CD8-positive, alpha-beta memory T cell (primary cell): ENCODE data around the gene CCDC170. TPM values are rescaled to one million over a fixed set of nuclear protein-coding genes. Genes with fewer than 3 reads are reported as not detected.
A peak's percentile ranks its signal among the peaks of the same experiment; 100 is the strongest.

Experiments used
- CTCF ChIA-PET: fragments of 350-600 bp; sonication (Branson Sonifier 250); formaldehyde crosslinking; loops from one replicate; lab custom pipeline; 2021; ENCODE audit warnings: antibody characterized with exemption; lab: Charles Lee
- POLR2A ChIA-PET: fragments of 350-600 bp; sonication (Branson Sonifier 250); formaldehyde crosslinking; loops from one replicate; lab custom pipeline; 2021; ENCODE audit warnings: antibody characterized with exemption; lab: Charles Lee
- DNase-seq, 5 donors: peaks; one replicate each; pipeline versions ENCODE4 v3.0.0 to v3.0.0-alpha.2; 2020 to 2022; ENCODE audit warnings: mixed read lengths in 1 of 5
- H3K27ac ChIP-seq: one replicate; pipeline ENCODE4 v1.7.0; 2013; ENCODE audit warnings: low read depth, mild to moderate bottlenecking, low read length, moderate library complexity
- H3K27me3 ChIP-seq: 2 replicates; pipeline ENCODE4 v1.7.0; 2013; ENCODE audit warnings: low read length, mild to moderate bottlenecking; ENCODE audit not compliant: insufficient read depth, poor library complexity, severe bottlenecking
- H3K36me3 ChIP-seq: 2 replicates; pipeline ENCODE4 v1.7.0; 2013; ENCODE audit warnings: mild to moderate bottlenecking, low read length, moderate library complexity; ENCODE audit not compliant: insufficient read depth
- H3K4me1 ChIP-seq: 2 replicates; pipeline ENCODE4 v1.7.0; 2013; ENCODE audit warnings: mild to moderate bottlenecking, low read length, moderate library complexity; ENCODE audit not compliant: insufficient read depth
- H3K4me3 ChIP-seq: 2 replicates; pipeline ENCODE4 v1.7.0; 2013; ENCODE audit warnings: mild to moderate bottlenecking, low read length
- H3K9me3 ChIP-seq: 2 replicates; pipeline ENCODE4 v1.7.0; 2013; ENCODE audit warnings: mild to moderate bottlenecking, low read length
- H3K27ac Mint-ChIP-seq, 8 donors: one replicate each; pipeline ENCODE4 v1.8.0; 2020 to 2021; ENCODE audit warnings: mixed read lengths in 8 of 8, mild to moderate bottlenecking in 6 of 8, inconsistent platforms in 3 of 8, moderate library complexity in 3 of 8
- H3K27me3 Mint-ChIP-seq, 2 donors: one replicate each; pipeline ENCODE4 v1.8.0; 2020 to 2021; ENCODE audit warnings: mixed read lengths in 2 of 2, mild to moderate bottlenecking in 1 of 2, moderate library complexity in 1 of 2
- H3K36me3 Mint-ChIP-seq, 3 donors: one replicate each; pipeline ENCODE4 v1.8.0; 2020 to 2021; ENCODE audit warnings: mixed read lengths in 3 of 3, inconsistent platforms in 1 of 3, mild to moderate bottlenecking in 1 of 3
- H3K4me1 Mint-ChIP-seq, 3 donors: one replicate each; pipeline ENCODE4 v1.8.0; 2020 to 2021; ENCODE audit warnings: mixed read lengths in 3 of 3, inconsistent platforms in 1 of 3, mild to moderate bottlenecking in 1 of 3
- H3K4me3 Mint-ChIP-seq, 7 donors: one replicate each; pipeline ENCODE4 v1.8.0; 2020 to 2021; ENCODE audit warnings: mixed read lengths in 7 of 7, mild to moderate bottlenecking in 6 of 7, moderate library complexity in 4 of 7, inconsistent platforms in 2 of 7
- H3K9me3 Mint-ChIP-seq, 5 donors: one replicate each; pipeline ENCODE4 v1.8.0; 2020 to 2022; ENCODE audit warnings: mixed read lengths in 5 of 5, mild to moderate bottlenecking in 3 of 5, moderate library complexity in 2 of 5, inconsistent platforms in 1 of 5
- polyA plus RNA-seq: library from polyadenylated mRNA; unstranded; fragments of 300-500 nt; fragmentation: Illumina TruSeq; gene quantifications from one replicate; pipeline ENCODE4 v1.2.3, GENCODE V29; 2021
- total RNA-seq, 2 experiments: library from RNA; stranded (reverse); gene quantifications; one replicate each; pipeline ENCODE4 v1.2.3, GENCODE V29; 2021

The CCDC170 gene
- total and polyA plus RNA-seq, 3 experiments from 2014 or later = not detected

GRCh38 chr6:151635741-151636140 lies 141.9 kb downstream of the CCDC170 start:
- Histone ChIP-seq H3K36me3 (no peaks in the 10 kb centered on the region), H3K9me3 (no peaks in the 10 kb centered on the region), H3K4me3 (no peak overlapping the region), H3K27ac (no peak overlapping the region), H3K4me1 (no peaks in the 10 kb centered on the region), H3K27me3 (no peaks in the 10 kb centered on the region)
- H3K27ac Mint-ChIP-seq = no peak overlapping the region
- POLR2A ChIA-PET = no interaction called here
- H3K4me3 Mint-ChIP-seq = no peak overlapping the region
- H3K27me3 Mint-ChIP-seq = peaks cover 5 to 10% of the 10 kb centered on the region in 2 donors
- H3K36me3 Mint-ChIP-seq = no peaks in the 10 kb centered on the region
- peaks cover 0 to 13% (median 3%) of the 10 kb centered on the region in 5 donors for H3K9me3 Mint-ChIP-seq
- no peak for DNase-seq
- CTCF ChIA-PET = no interaction called here
- H3K4me1 Mint-ChIP-seq = no peaks in the 10 kb centered on the region

DNA sequence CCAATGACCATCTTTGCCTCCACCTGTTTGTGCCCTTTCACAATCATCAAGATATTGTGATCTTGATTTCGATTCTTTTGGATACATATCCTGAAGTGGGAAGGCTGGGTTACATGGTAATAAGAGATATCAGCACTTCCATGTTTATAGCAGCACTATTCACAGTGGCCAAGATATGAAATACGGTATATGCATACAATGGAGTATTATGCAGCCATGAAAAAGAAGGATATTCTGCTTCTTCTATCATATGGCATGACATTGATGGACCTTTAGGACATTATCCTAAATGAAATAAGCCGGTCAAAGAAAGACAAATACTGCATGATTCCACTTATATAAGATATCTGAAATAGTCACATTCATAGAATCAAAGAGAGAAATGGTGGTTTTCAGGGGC lies 144.0 kb downstream of the CCDC170 start:
- Mint-ChIP-seq H3K27me3 (peaks cover 3 to 17% of the 10 kb centered on the region in 2 donors), H3K4me1 (no peaks in the 10 kb centered on the region), H3K27ac (no peak overlapping the region), H3K4me3 (no peak overlapping the region), H3K36me3 (no peaks in the 10 kb centered on the region), H3K9me3 (peaks cover 0 to 13% (median 3%) of the 10 kb centered on the region in 5 donors)
- no peaks in the 10 kb centered on the region for H3K9me3 ChIP-seq
- no peaks in the 10 kb centered on the region for H3K36me3 ChIP-seq
- H3K4me1 ChIP-seq = no peaks in the 10 kb centered on the region
- no peak overlapping the region for H3K4me3 ChIP-seq
- H3K27ac ChIP-seq = no peak overlapping the region
- DNase-seq = no peak
- ChIA-PET POLR2A (no interaction called here), CTCF (no interaction called here)
- no peaks in the 10 kb centered on the region for H3K27me3 ChIP-seq

GRCh38 chr6:151639750-151640149 lies 145.9 kb downstream of the CCDC170 start:
- H3K36me3 Mint-ChIP-seq = no peaks in the 10 kb centered on the region
- Histone ChIP-seq H3K9me3 (no peaks in the 10 kb centered on the region), H3K27ac (no peak overlapping the region), H3K27me3 (no peaks in the 10 kb centered on the region), H3K4me1 (no peaks in the 10 kb centered on the region), H3K4me3 (no peak overlapping the region), H3K36me3 (no peaks in the 10 kb centered on the region)
- peaks cover 0 to 13% (median 4%) of the 10 kb centered on the region in 5 donors for H3K9me3 Mint-ChIP-seq
- no peak for DNase-seq
- ChIA-PET POLR2A (no interaction called here), CTCF (no interaction called here)
- peaks cover 4 to 23% of the 10 kb centered on the region in 2 donors for H3K27me3 Mint-ChIP-seq
- no peaks in the 10 kb centered on the region for H3K4me1 Mint-ChIP-seq
- H3K27ac Mint-ChIP-seq = no peak overlapping the region
- H3K4me3 Mint-ChIP-seq = no peak overlapping the region

GRCh38 chr6:151641028-151641427 lies 147.2 kb downstream of the CCDC170 start:
- Histone ChIP-seq H3K4me1 (no peaks in the 10 kb centered on the region), H3K36me3 (no peaks in the 10 kb centered on the region), H3K27me3 (no peaks in the 10 kb centered on the region), H3K9me3 (no peaks in the 10 kb centered on the region), H3K27ac (no peak overlapping the region), H3K4me3 (no peak overlapping the region)
- H3K36me3 Mint-ChIP-seq = no peaks in the 10 kb centered on the region
- H3K27ac Mint-ChIP-seq = peak overlapping the region in 1 of 8 donors; percentile 4
- no peak overlapping the region for H3K4me3 Mint-ChIP-seq
- H3K9me3 Mint-ChIP-seq = peaks cover 0 to 13% (median 4%) of the 10 kb centered on the region in 5 donors
- ChIA-PET POLR2A (no interaction called here), CTCF (no interaction called here)
- no peak for DNase-seq
- H3K4me1 Mint-ChIP-seq = no peaks in the 10 kb centered on the region
- peaks cover 12 to 25% of the 10 kb centered on the region in 2 donors for H3K27me3 Mint-ChIP-seq

GRCh38 chr6:151647976-151648639 lies 154.3 kb downstream of the CCDC170 start:
- H3K27me3 ChIP-seq = no peaks in the 10 kb centered on the region
- ChIA-PET CTCF (no interaction called here), POLR2A (no interaction called here)
- no peaks in the 10 kb centered on the region for H3K4me1 Mint-ChIP-seq
- no peaks in the 10 kb centered on the region for H3K36me3 Mint-ChIP-seq
- no peak overlapping the region for H3K4me3 Mint-ChIP-seq
- H3K36me3 ChIP-seq = no peaks in the 10 kb centered on the region
- no peak overlapping the region for H3K27ac ChIP-seq
- H3K9me3 ChIP-seq = no peaks in the 10 kb centered on the region
- H3K27ac Mint-ChIP-seq = no peak overlapping the region
- peaks cover 0 to 1% (median 0%) of the 10 kb centered on the region in 5 donors for H3K9me3 Mint-ChIP-seq
- no peaks in the 10 kb centered on the region for H3K4me1 ChIP-seq
- H3K4me3 ChIP-seq = no peak overlapping the region
- peaks cover 24 to 63% of the 10 kb centered on the region in 2 donors for H3K27me3 Mint-ChIP-seq
- DNase-seq = no peak

DNA sequence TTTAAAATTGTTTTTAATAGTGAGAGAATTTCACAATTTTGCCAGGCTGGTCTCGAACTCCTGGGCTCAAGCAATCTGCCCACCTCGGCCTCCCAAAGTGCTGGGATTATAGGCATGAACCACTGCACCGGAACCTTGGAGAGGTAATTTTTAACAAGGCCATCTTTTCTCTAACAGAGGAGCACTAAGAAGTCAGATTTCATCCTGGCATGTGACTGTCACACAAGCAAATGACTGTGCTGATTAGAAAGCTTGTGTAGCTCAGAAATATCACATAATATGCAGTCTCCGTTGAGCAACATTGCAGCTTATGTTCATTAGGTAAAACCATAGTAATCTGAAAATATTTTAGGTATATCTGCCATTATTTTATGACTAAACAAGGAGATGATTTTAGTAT lies 156.0 kb downstream of the CCDC170 start:
- Histone ChIP-seq H3K9me3 (no peaks in the 10 kb centered on the region), H3K27me3 (no peaks in the 10 kb centered on the region), H3K4me1 (no peaks in the 10 kb centered on the region), H3K36me3 (no peaks in the 10 kb centered on the region), H3K27ac (no peak overlapping the region), H3K4me3 (no peak overlapping the region)
- H3K36me3 Mint-ChIP-seq = peaks cover 0 to 3% (median 0%) of the 10 kb centered on the region in 3 donors
- H3K9me3 Mint-ChIP-seq = peaks cover 0 to 7% (median 6%) of the 10 kb centered on the region in 5 donors
- H3K4me3 Mint-ChIP-seq = no peak overlapping the region
- DNase-seq = no peak
- H3K4me1 Mint-ChIP-seq = no peaks in the 10 kb centered on the region
- POLR2A ChIA-PET = no interaction called here
- H3K27me3 Mint-ChIP-seq = peaks cover 23 to 59% of the 10 kb centered on the region in 2 donors
- CTCF ChIA-PET = interaction anchor here (0.7 kb wide), 1 partner anchor 24 kb away, joined by 3 read pairs; no protein-coding TSS in a partner anchor
- H3K27ac Mint-ChIP-seq = no peak overlapping the region

GRCh38 chr6:151651639-151652038 lies 157.8 kb downstream of the CCDC170 start:
- no peaks in the 10 kb centered on the region for H3K9me3 ChIP-seq
- H3K4me1 ChIP-seq = no peaks in the 10 kb centered on the region
- DNase-seq = no peak
- peaks cover 0 to 3% (median 0%) of the 10 kb centered on the region in 3 donors for H3K36me3 Mint-ChIP-seq
- no peaks in the 10 kb centered on the region for H3K4me1 Mint-ChIP-seq
- peaks cover 2 to 20% (median 14%) of the 10 kb centered on the region in 5 donors for H3K9me3 Mint-ChIP-seq
- H3K4me3 Mint-ChIP-seq = no peak overlapping the region
- H3K27me3 ChIP-seq = no peaks in the 10 kb centered on the region
- H3K4me3 ChIP-seq = no peak overlapping the region
- H3K27ac Mint-ChIP-seq = no peak overlapping the region
- ChIA-PET POLR2A (no interaction called here), CTCF (no interaction called here)
- peaks cover 16 to 44% of the 10 kb centered on the region in 2 donors for H3K27me3 Mint-ChIP-seq
- no peaks in the 10 kb centered on the region for H3K36me3 ChIP-seq
- H3K27ac ChIP-seq = no peak overlapping the region

- Histone ChIP-seq H3K9me3 (no peaks in the 10 kb centered on the region), H3K27me3 (no peaks in the 10 kb centered on the region), H3K36me3 (no peaks in the 10 kb centered on the region), H3K27ac (no peak overlapping the region), H3K4me3 (no peak overlapping the region), H3K4me1 (no peaks in the 10 kb centered on the region)
- H3K36me3 Mint-ChIP-seq = peaks cover 0 to 3% (median 0%) of the 10 kb centered on the region in 3 donors
- H3K4me3 Mint-ChIP-seq = no peak overlapping the region
- H3K4me1 Mint-ChIP-seq = no peaks in the 10 kb centered on the region
- H3K9me3 Mint-ChIP-seq = peaks cover 2 to 20% (median 14%) of the 10 kb centered on the region in 5 donors
- CTCF ChIA-PET = interaction anchor here (1.4 kb wide), 1 partner anchor 328 kb away, joined by 4 read pairs; no protein-coding TSS in a partner anchor
- POLR2A ChIA-PET = no interaction called here
- DNase-seq = no peak
- peaks cover 13 to 37% of the 10 kb centered on the region in 2 donors for H3K27me3 Mint-ChIP-seq
- no peak overlapping the region for H3K27ac Mint-ChIP-seq
These were observed 158.5 kb downstream of the CCDC170 start for GRCh38 chr6:151652325-151652724.
